ENCODE results near the gene USP11. TPM values are rescaled to one million over a fixed set of nuclear protein-coding genes. Genes with fewer than 3 reads are reported as not detected.

USP11 gene
- total RNA-seq, 1 experiment from 2014 or later = 62.0 TPM

- DNase-seq (ENCODE audit: low read depth, low spot score) (no peak), ATAC-seq (no peak)
- H3K9me3 ChIP-seq (ENCODE audit: control insufficient read depth in 1 of 2, insufficient read depth in 1 of 2, low read depth in 1 of 2, low read length in 2 of 2) = no peaks in the 10 kb centered on the region
- H3K27me3 ChIP-seq (ENCODE audit: insufficient read depth, low read length) = no peaks in the 10 kb centered on the region
- no peak overlapping the region for H3K4me3 ChIP-seq (replicated peaks in 1 of 2; ENCODE audit: low read depth in 1 of 2, low read length in 2 of 2)
- no peaks in the 10 kb centered on the region for H4K20me1 ChIP-seq (ENCODE audit: insufficient read depth)
- no peak overlapping the region for H3K27ac ChIP-seq (ENCODE audit: low read depth, low read length)
- peaks cover 14 to 18% of the 10 kb centered on the region in 2 experiments for H3K36me3 ChIP-seq (ENCODE audit: control insufficient read depth in 1 of 2, insufficient read depth in 2 of 2, low read length in 2 of 2)
- no peak overlapping the region for H3K9ac ChIP-seq (ENCODE audit: low read length)
- H3K9me2 ChIP-seq (ENCODE audit: insufficient read depth) = no peaks in the 10 kb centered on the region
- no TSS peak for BruUV-seq (replicated peaks)
- intact Hi-C loops (cut with micrococcal nuclease) = no loop called here
- TF ChIP-seq CBX3 (IDR thresholded peaks at IDR 0.05; ENCODE audit: low read depth) (no peak), MAX (IDR thresholded peaks at IDR 0.05) (no peak), ZNF274 (IDR thresholded peaks at IDR 0.05; ENCODE audit: low read depth, low read length) (no peak), TCF7L2 (IDR thresholded peaks at IDR 0.05; ENCODE audit: borderline replicate concordance, extremely low read depth, insufficient read depth, insufficient read length) (no peak), ELF1 (IDR thresholded peaks at IDR 0.05; ENCODE audit: borderline replicate concordance, low read depth) (no peak), JUND (IDR thresholded peaks at IDR 0.05) (no peak), ZBTB33 (IDR thresholded peaks at IDR 0.05; ENCODE audit: extremely low read depth, insufficient replicate concordance, low read length) (no peak), ATF3 (IDR thresholded peaks at IDR 0.05) (no peak), EGR1 (IDR thresholded peaks at IDR 0.05; ENCODE audit: low read depth) (no peak), FOSL1 (IDR thresholded peaks at IDR 0.05; ENCODE audit: low read depth) (no peak), EZH2phosphoT487 (IDR thresholded peaks at IDR 0.05; ENCODE audit: borderline replicate concordance) (no peak), REST (IDR thresholded peaks at IDR 0.05; ENCODE audit: low read depth) (no peak), EZH2 (IDR thresholded peaks at IDR 0.05) (no peak), CTCF (IDR thresholded peaks at IDR 0.05 in 2 of 3, conservative IDR thresholded peaks at IDR 0.05 in 1 of 3; ENCODE audit: borderline replicate concordance in 1 of 3, insufficient read depth in 1 of 3, low read depth in 2 of 3, low read length in 2 of 3) (no peak), POLR2A (IDR thresholded peaks at IDR 0.05; ENCODE audit: borderline replicate concordance, extremely low read depth, insufficient read depth, insufficient read length) (no peak)
- no peak overlapping the region for H3K4me2 ChIP-seq (ENCODE audit: low read length)
- CTCF ChIA-PET = no interaction called here
- POLR2A ChIA-PET = no interaction called here
- peaks cover 4% of the 10 kb centered on the region for H3K79me2 ChIP-seq (ENCODE audit: insufficient read depth, low read length)
- peaks cover 3 to 16% of the 10 kb centered on the region in 2 experiments; a peak in 2 of 4 replicates for H3K4me1 ChIP-seq (ENCODE audit: control insufficient read depth in 1 of 2, insufficient read depth in 2 of 2, low read length in 2 of 2)
- RAD21 ChIA-PET (ENCODE audit: low non-redundant PET in 1 of 2, low total read pairs in 2 of 2, uncharacterized antibody in 2 of 2, unreplicated experiment in 2 of 2) = no interaction called here
- H2AFZ ChIP-seq (ENCODE audit: low read depth, low read length, poor library complexity, severe bottlenecking) = no peak overlapping the region
These were observed 4.1 kb upstream of the USP11 start for GRCh38 chrX:47228550-47229270.
